Endothelial cell of umbilical vein (primary cell): ENCODE data around the gene GAS2L3. TPM values are rescaled to one million over a fixed set of nuclear protein-coding genes. Genes with fewer than 3 reads are reported as not detected.
"Not testable (repeated sequence)": the region's sequence is repeated elsewhere in the genome, so short reads cannot be mapped to it uniquely, and the experiment has no call there.

Source experiments
- BruUV-seq: library from RNA; stranded (reverse); fragments of 400-500 nt; replicated peaks from 2 replicates; lab custom pipeline; 2021; lab: Mats Ljungman, UMichigan
- CTCF ChIA-PET: fragments of 300-600, 350-600 bp; sonication (Branson Sonifier 250); formaldehyde crosslinking; loops from one replicate; lab custom pipeline; 2021; ENCODE audit warnings: antibody characterized with exemption, inconsistent platforms; lab: Charles Lee
- POLR2A ChIA-PET: fragments of 300-600, 350-600 bp; sonication (Branson Sonifier 250); formaldehyde crosslinking; loops from one replicate; lab custom pipeline; 2021; ENCODE audit warnings: antibody characterized with exemption, inconsistent platforms; lab: Charles Lee
- DNase-seq: peaks from one replicate; pipeline ENCODE4 v3.0.0-alpha.2; 2011; ENCODE audit warnings: low read depth, low spot score
- FAIRE-seq: peaks from 2 replicates; lab custom pipeline; 2011; peaks lifted over from hg19 to GRCh38; lab: Jason Lieb, UNC
- H2AFZ ChIP-seq: 2 replicates; pipeline ENCODE4 v1.6.0; 2012; ENCODE audit warnings: low read depth, low read length, control low read depth, inconsistent platforms
- H3K27ac ChIP-seq: 2 replicates; pipeline ENCODE4 v1.5.1; 2011; ENCODE audit warnings: low read depth, mild to moderate bottlenecking, control low read depth, low read length, moderate library complexity; ENCODE audit not compliant: insufficient read depth
- H3K27me3 ChIP-seq, 2 experiments: 2 replicates each; pipeline versions ENCODE4 v1.6.0 to v1.6.1; 2011; ENCODE audit warnings: low read length in 2 of 2, mixed read lengths in 1 of 2; ENCODE audit not compliant: control insufficient read depth in 2 of 2, insufficient read depth in 2 of 2
- H3K36me3 ChIP-seq, 2 experiments: 2 replicates in 1 of 2; 3 replicates in 1 of 2; pipeline ENCODE4 v1.5.1; 2011; ENCODE audit warnings: low read length in 2 of 2, mild to moderate bottlenecking in 1 of 2, moderate library complexity in 1 of 2; ENCODE audit not compliant: control insufficient read depth in 2 of 2, insufficient read depth in 2 of 2; ENCODE audit errors: extremely low read depth in 1 of 2
- H3K4me1 ChIP-seq: 3 replicates; pipeline ENCODE4 v1.5.1; 2011; ENCODE audit warnings: mild to moderate bottlenecking, low read length; ENCODE audit not compliant: control insufficient read depth, insufficient read depth; ENCODE audit errors: extremely low read depth
- H3K4me2 ChIP-seq: 2 replicates; pipeline ENCODE4 v1.6.1; 2011; ENCODE audit warnings: low read length, control low read depth, mixed read lengths; ENCODE audit not compliant: insufficient read depth
- H3K4me3 ChIP-seq, 3 experiments: fragments of 200-600 bp in 1 of 3; sonication (generic), shearing (Covaris generic) in 1 of 3; replicated peaks in 1 of 3; 2 replicates each; pipeline ENCODE4 v1.5.1; 2011 to 2016; ENCODE audit warnings: control low read depth in 3 of 3, low read length in 3 of 3, mild to moderate bottlenecking in 2 of 3, inconsistent platforms in 1 of 3, low read depth in 1 of 3, moderate library complexity in 1 of 3; ENCODE audit not compliant: insufficient read depth in 1 of 3
- H3K79me2 ChIP-seq: 2 replicates; pipeline ENCODE4 v1.6.0; 2012; ENCODE audit warnings: low read length, inconsistent platforms; ENCODE audit not compliant: control insufficient read depth, insufficient read depth
- H3K9ac ChIP-seq: replicated peaks from 2 replicates; pipeline ENCODE3; 2011; ENCODE audit warnings: low read length, control low read depth; ENCODE audit not compliant: insufficient read depth; ENCODE audit errors: extremely low read depth
- H3K9me1 ChIP-seq: replicated peaks from 3 replicates; pipeline ENCODE4 v1.6.0; 2011; ENCODE audit warnings: mild to moderate bottlenecking, low read length; ENCODE audit not compliant: control insufficient read depth, insufficient read depth; ENCODE audit errors: extremely low read depth
- H3K9me3 ChIP-seq: replicated peaks from 2 replicates; pipeline ENCODE4 v1.5.1; 2012; ENCODE audit warnings: low read length, inconsistent platforms; ENCODE audit not compliant: control insufficient read depth, insufficient read depth
- H4K20me1 ChIP-seq: replicated peaks from 2 replicates; pipeline ENCODE3; 2011; ENCODE audit warnings: mild to moderate bottlenecking, low read length; ENCODE audit not compliant: control insufficient read depth, insufficient read depth; ENCODE audit errors: extremely low read depth
- EZH2 ChIP-seq: IDR thresholded peaks from 2 replicates; pipeline ENCODE4 v1.6.1; 2012; ENCODE audit warnings: borderline replicate concordance, low read depth, mild to moderate bottlenecking, moderate library complexity, low read length, inconsistent platforms; ENCODE audit not compliant: severe bottlenecking
- FOS ChIP-seq: IDR thresholded peaks from 2 replicates; pipeline ENCODE4 v1.6.1; 2011; ENCODE audit warnings: mild to moderate bottlenecking, low read length, moderate library complexity, borderline replicate concordance; ENCODE audit not compliant: insufficient read depth
- GATA2 ChIP-seq: IDR thresholded peaks from 2 replicates; pipeline ENCODE4 v1.7.0; 2011; ENCODE audit warnings: low read depth, mild to moderate bottlenecking, moderate library complexity, mixed read lengths, low read length; ENCODE audit not compliant: insufficient read length, insufficient read depth
- JUN ChIP-seq: IDR thresholded peaks from 2 replicates; pipeline ENCODE4 v1.6.1; 2011; ENCODE audit warnings: borderline replicate concordance, low read depth; ENCODE audit not compliant: insufficient read length, insufficient read depth
- dilution Hi-C: fragments of 300-500 bp; cut with MboI; formaldehyde crosslinking; loops from one replicate; pipeline ENCODE4 v1.15.0; 2019; ENCODE audit warnings: low sequenced_read_pairs; ENCODE audit not compliant: extremely low pct_ligation_motif_present
- intact Hi-C: fragments of 100-400 bp; cut with micrococcal nuclease; formaldehyde crosslinking; loops from one replicate; pipeline ENCODE4 v1.10.0; 2022
- polyA plus RNA-seq, 4 experiments: library from polyadenylated mRNA; depleted of rRNA in 3 of 4; stranded (reverse) in 3 of 4; unstranded in 1 of 4; fragments of >200 nt; gene quantifications; 2 replicates each; pipeline versions ENCODE4 v1.2.1 to v1.2.3, GENCODE V29; 2011 to 2012; ENCODE audit warnings: missing spikeins in 1 of 4
- total RNA-seq: library from RNA; stranded (reverse); gene quantifications from 2 replicates; pipeline ENCODE4 v1.2.3, GENCODE V29; 2021
- TF ChIP-seq, protein P1 (sequence below): IDR thresholded peaks from 2 replicates; pipeline ENCODE4 v1.6.1; 2011; ENCODE audit not compliant: insufficient read depth, insufficient read length
- TF ChIP-seq, protein P2 (sequence below), 2 donors: IDR thresholded peaks; 1 replicate in 1 of 2; 2 replicates in 1 of 2; pipeline ENCODE4 v1.5.1; 2011; ENCODE audit warnings: low read length in 2 of 2, mild to moderate bottlenecking in 2 of 2, moderate library complexity in 2 of 2, control low read depth in 1 of 2, inconsistent platforms in 1 of 2, low read depth in 1 of 2; ENCODE audit not compliant: insufficient read depth in 1 of 2; ENCODE audit errors: extremely low read depth in 1 of 2

Gene GAS2L3
- total and polyA plus RNA-seq, 2 donors (not counting 3 experiments of a cell fraction or from before 2014, with no cell fraction given), result 6.5 to 47.1 TPM

DNA sequence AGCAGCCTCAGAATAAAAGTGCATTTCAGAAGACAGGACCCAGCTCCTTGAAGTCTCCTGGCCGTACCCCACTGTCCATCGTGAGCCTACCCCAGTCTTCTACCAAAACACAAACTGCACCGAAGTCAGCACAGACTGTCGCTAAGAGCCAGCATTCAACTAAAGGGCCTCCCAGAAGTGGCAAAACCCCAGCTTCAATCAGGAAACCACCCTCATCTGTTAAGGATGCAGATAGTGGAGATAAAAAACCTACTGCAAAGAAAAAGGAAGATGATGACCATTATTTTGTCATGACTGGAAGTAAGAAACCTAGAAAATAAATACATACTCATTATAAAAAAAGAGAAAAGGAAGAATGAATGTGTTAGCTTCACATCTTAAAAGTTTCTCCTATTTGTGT, 51.1 kb downstream of the GAS2L3 start:
- no TSS peak for BruUV-seq
- H3K9me1 ChIP-seq, result no peaks in the 10 kb centered on the region
- ChIA-PET POLR2A (no interaction called here), CTCF (interaction anchor here (0.8 kb wide), 1 partner anchor 51 kb away, joined by 3 read pairs; the partner anchor contains the start of gene GAS2L3)
- H4K20me1 ChIP-seq, result no peaks in the 10 kb centered on the region
- no peak overlapping the region for H3K4me2 ChIP-seq
- no peak overlapping the region for H3K27ac ChIP-seq
- dilution Hi-C loops, result no loop called here
- intact Hi-C loops, result no loop called here
- DNase-seq, result no peak
- no peak overlapping the region for H3K4me3 ChIP-seq
- no peaks in the 10 kb centered on the region for H3K27me3 ChIP-seq
- no peak overlapping the region for H3K9ac ChIP-seq
- no peaks in the 10 kb centered on the region for H3K79me2 ChIP-seq
- no peak overlapping the region for H2AFZ ChIP-seq
- H3K36me3 ChIP-seq, result peaks cover 0 to 3% of the 10 kb centered on the region in 2 experiments
- no peak for FAIRE-seq
- H3K4me1 ChIP-seq, result no peaks in the 10 kb centered on the region
- H3K9me3 ChIP-seq, result no peaks in the 10 kb centered on the region
- TF ChIP-seq EZH2 (no peak), FOS (no peak)

DNA sequence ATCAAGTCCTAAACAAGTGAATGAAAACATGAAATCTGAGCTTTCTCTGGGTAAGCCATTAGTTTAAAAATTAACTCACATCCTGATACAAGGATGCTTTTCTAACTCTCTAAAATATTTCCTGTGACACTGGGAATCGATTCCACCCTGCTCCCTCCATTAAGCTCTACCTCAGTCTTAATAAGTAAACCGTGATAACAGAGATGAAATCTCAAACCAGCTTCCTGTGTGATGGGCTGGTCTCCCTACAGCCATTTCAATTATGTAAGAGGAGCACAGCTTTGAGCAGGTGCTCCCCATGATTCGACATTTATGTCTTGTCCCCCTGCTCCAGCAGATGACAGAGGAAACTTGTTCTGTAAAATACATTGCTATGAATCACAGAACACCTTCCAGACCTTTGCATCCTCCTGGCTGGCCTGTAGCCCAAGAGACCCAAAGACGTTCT, 59.0 kb downstream of the GAS2L3 start:
- no peaks in the 10 kb centered on the region for H3K9me1 ChIP-seq
- no peaks in the 10 kb centered on the region for H3K36me3 ChIP-seq
- H2AFZ ChIP-seq, result no peak overlapping the region
- ChIA-PET POLR2A (no interaction called here), CTCF (interaction anchor here (1.1 to 1.2 kb wide), 2 partner anchors 10 to 78 kb away, joined by 3 read pairs; no protein-coding TSS in a partner anchor)
- dilution Hi-C loops, result no loop called here
- no peak overlapping the region for H3K27ac ChIP-seq
- H3K9ac ChIP-seq, result no peak overlapping the region
- intact Hi-C loops, result no loop called here
- H3K4me3 ChIP-seq, result no peak overlapping the region
- no TSS peak for BruUV-seq
- no peak overlapping the region for H3K4me2 ChIP-seq
- H3K79me2 ChIP-seq, result no peaks in the 10 kb centered on the region
- H4K20me1 ChIP-seq, result no peaks in the 10 kb centered on the region
- DNase-seq (no peak), FAIRE-seq (no peak)
- H3K27me3 ChIP-seq, result no peaks in the 10 kb centered on the region
- TF ChIP-seq, protein P1, sequence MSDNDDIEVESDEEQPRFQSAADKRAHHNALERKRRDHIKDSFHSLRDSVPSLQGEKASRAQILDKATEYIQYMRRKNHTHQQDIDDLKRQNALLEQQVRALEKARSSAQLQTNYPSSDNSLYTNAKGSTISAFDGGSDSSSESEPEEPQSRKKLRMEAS, result no peak
- TF ChIP-seq, protein P2, sequence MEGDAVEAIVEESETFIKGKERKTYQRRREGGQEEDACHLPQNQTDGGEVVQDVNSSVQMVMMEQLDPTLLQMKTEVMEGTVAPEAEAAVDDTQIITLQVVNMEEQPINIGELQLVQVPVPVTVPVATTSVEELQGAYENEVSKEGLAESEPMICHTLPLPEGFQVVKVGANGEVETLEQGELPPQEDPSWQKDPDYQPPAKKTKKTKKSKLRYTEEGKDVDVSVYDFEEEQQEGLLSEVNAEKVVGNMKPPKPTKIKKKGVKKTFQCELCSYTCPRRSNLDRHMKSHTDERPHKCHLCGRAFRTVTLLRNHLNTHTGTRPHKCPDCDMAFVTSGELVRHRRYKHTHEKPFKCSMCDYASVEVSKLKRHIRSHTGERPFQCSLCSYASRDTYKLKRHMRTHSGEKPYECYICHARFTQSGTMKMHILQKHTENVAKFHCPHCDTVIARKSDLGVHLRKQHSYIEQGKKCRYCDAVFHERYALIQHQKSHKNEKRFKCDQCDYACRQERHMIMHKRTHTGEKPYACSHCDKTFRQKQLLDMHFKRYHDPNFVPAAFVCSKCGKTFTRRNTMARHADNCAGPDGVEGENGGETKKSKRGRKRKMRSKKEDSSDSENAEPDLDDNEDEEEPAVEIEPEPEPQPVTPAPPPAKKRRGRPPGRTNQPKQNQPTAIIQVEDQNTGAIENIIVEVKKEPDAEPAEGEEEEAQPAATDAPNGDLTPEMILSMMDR (IDR thresholded peaks at IDR 0.05; ENCODE audit: extremely low read depth in 1 of 2, insufficient read depth in 1 of 2, low read depth in 1 of 2, low read length in 2 of 2), result no peak
- TF ChIP-seq JUN (no peak), GATA2 (no peak)
- no peaks in the 10 kb centered on the region for H3K9me3 ChIP-seq
- H3K4me1 ChIP-seq, result no peaks in the 10 kb centered on the region

DNA sequence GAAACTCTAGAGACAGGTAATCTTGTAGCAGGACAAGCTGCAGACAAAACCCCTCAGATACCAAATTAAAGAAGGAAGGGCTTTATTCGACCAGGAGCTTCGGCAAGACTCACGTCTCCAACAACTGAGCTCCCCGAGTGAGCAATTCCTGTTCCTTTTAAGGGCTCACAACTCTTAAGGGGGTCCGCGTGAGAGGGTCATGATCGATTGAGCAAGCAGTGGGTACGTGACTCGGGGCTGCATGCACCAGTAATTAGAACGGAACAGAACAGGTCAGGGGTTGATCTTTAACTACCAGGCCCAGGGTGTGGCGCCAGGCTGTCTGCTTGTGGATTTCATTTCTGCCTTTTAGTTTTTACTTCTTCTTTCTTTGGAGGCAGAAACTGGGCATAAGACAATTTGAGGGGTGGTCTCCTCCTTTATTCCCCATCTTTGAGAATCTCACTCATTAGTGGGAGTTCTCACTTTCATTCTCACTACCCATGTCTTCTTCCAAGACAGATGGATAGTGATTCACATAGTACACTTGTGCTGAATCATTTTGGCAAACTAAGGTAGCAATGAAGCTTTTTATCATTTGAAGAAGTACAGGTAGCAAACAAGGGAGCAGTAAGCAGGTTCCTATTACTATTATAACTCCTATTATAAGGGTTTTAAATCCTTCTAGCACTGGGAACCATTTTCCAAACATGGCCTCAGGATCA, 59.8 kb downstream of the GAS2L3 start:
- POLR2A ChIA-PET, H3K9ac ChIP-seq: not testable (repeated sequence)
- CTCF ChIA-PET, result interaction anchor here (1.1 kb wide), 1 partner anchor 11 kb away, joined by 3 read pairs; no protein-coding TSS in a partner anchor

More for the DNA sequence above, 59.8 kb downstream of the GAS2L3 start:
- H3K27me3 ChIP-seq, H3K27ac ChIP-seq, H4K20me1 ChIP-seq, FAIRE-seq, H3K4me2 ChIP-seq, intact Hi-C loops, H3K9me1 ChIP-seq, H3K4me3 ChIP-seq, H3K79me2 ChIP-seq, H3K4me1 ChIP-seq, H2AFZ ChIP-seq, H3K9me3 ChIP-seq, dilution Hi-C loops, DNase-seq, H3K36me3 ChIP-seq, BruUV-seq: not testable (repeated sequence)
